Islet precursor cell (in vitro differentiated cells): ENCODE measurements around the gene ZNF462.

Source experiments
- DNase-seq: peaks from one replicate; pipeline ENCODE4 v3.0.0-alpha.2; 2018

The ZNF462 gene

DNA sequence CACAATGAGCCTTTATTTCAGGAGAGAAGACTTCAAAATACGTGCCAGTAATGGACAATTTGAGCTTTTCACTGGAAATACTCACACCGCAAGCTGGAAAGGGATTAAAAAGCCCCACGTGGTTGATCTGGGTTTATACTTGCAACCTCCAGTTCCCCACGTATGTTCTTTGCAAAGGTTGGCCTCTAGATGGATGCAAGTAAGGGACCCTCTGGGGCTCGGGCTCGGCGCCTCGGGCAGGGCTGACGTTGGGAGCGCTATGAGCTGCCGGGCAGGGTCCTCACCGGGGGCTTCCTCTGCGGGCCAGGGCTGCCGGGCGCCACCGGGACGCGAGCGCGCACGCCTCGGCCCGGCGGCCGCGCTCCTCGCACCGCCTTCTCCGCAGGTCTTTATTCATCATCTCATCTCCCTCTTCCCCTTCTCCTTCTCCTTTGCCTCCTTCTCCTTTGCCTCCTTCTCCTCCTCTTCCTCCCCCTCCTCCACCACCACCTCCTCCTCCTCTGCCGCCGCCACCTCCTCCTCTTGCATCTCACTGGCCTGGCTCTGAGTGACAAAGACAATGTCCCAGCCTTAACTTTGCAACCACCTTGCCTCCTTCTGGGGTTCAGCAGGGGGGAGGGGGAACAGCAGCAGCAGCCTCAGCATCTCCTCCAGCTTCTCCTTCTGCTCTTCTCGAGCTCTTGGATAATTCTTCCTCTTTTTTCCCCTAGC is 701 bp upstream of the ZNF462 start:
- DNase-seq = peak; percentile 84

DNA sequence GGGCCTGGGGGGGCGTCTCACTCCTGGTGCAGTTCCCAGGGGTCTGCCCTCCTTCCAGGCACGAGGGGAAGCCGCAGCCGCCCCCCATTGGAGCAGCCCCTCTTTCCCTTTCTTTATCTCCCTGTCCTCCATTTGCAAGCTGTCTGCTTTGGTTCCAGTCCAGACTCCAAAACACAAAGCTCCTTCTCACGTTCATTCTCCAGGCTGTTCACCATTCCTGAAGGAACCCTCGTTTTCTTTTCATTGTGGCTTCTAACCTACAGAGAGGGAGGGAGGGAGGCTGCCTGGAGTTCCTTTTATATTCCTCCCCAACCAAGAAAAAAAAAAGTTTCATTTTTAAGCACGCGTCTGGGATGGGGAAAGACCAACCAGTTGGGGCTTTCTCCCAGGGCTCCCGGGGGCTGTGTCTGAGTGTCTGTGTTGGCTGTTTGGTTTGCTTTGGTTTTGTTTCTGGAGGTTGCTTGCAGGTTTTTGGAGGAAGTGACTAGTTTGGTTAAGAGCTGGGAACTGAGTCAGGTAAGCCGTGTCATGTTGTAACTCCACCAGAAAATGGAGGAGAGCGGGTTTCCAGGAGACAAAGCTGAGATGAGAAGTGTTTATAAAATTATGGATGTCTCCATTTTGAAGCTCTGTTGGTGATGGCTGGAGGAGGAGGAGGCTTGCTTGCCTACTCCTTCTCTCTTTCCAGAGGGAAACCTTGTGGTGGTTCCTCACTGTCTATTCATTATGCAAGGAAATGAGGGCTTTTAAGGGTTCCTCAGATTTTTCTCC is 1.6 kb downstream of the ZNF462 start:
- DNase-seq = peak; percentile 55

DNA sequence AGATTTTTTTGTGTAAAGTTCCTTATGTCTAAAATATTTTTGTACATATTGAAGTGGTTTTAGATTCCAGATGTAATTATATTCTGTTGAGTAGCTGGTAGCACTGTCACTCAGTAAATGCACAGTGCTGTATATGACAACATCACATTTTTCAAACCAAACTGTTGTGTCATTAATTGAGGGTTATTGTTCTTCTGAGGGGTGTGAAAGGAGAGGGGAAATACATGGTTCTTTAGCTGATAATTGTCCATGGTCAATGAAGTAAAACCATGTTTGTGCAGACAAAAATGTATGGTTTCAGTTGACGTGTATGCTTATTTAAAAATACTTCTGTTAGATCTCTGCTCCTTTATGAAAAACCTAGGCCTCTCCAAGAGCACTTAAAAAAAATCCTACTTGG is 3.3 kb downstream of the ZNF462 start:
- DNase-seq = no peak

DNA sequence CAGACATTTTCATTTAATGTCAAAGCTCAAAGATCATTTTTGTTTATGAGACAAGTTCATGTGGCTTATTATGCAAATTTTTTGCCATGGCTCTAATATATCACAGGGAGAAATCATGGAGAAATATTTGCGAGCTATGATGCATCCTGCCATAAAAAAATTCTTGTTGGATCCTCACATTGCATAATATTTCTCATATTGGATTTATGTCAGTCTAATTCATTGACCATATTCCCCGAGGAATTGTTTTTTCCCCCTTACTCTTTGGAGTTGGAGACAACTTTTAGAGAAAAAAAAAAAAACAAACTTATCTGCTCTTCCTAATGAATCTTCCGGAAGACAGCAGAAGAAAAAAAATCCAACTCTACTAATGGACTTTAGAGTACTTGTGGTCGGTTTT is 4.3 kb downstream of the ZNF462 start:
- no peak for DNase-seq

DNA sequence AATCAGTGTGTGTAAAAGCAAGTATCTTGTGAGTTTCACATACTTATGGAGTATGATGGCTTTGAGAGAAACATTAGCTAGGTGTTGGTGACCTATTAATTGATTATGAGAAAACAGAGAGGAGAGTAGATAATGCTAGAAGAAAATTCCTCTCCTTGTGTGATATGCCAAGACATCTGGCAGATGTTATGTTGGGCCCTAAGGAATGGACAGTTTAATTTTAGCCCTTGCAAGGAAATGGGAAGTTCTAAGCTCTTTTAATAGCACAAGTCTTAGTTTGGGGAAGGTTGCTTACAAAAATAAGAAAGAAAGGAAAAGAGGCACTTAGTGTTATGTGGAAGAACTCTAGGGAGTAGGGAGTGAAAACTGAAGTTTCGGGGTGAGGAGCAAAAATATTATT is 5.1 kb downstream of the ZNF462 start:
- DNase-seq = no peak

DNA sequence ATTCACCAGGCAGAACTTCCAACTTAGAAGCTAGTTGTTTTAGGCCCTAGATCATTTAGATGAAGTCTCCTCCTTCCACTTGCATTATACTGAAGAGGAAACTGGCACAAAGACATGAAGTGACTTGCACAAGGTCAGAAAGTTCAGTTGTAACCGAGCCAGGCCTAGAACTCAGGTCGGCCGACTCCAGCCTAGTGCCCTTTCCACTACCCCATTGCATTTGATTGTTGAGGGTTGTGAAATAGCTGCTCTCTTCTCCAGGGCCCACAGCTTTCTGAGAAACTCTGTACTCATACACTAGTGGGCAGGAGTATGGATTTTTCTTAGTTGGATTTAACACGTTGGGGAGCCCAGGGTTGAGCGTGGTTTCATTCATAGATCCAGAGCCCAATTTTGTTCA is 5.6 kb downstream of the ZNF462 start:
- no peak for DNase-seq

DNA sequence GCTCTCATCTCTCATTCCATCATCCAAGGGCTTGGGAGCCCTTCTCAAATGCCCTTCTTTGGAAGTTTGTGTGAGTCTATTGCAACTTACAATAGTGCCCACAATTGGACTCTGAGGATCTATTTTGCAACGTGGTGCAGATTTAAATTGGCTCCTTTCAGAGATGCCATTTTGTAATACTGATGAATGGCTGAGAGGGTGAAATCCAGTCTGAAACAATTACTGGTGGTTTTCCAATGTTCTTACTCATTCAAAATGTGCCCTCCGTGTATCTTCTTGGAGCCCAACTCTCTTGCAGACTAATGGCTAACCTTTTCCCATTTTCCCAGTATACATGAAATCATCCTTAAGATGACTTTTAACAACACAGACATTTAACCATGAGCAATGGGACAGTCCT is 6.1 kb downstream of the ZNF462 start:
- no peak for DNase-seq

DNA sequence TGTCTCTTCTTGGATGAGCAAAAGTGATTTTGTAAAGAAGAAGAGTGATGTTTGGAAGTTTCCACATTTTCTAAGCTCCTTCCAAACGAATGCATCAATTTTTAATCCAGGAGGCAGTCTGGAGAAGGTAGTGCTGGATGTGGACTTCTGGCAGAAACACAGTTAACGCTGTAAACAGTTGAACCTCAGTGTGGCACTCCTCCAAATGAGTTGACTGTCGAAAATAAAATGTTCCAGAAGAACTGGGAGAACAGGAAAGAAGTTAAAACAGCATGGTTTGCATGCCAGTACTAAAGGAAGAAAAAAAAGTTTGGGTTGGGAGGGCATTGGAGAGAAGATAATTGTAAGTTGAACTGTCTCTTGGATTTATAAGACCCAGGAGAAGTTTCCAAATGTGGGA is 6.5 kb downstream of the ZNF462 start:
- no peak for DNase-seq

DNA sequence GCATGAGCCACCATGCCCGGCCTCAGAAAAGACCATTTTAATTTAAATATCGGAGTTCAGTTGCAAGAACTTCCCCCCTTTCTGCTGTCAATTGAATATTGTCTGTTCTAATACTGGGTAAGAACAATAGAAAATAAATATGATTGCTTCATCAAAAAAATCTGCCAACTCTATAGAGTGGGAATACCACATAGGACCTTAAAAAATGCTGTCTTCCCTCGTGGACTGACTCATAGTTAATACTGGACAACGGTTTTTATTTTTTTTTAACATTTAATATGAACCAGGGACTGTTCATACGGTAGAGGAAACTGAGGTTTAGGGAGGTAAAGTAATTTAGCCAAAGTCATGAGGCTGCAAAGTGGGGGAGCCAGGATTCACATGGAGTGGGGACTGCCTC is 9.7 kb downstream of the ZNF462 start:
- no peak for DNase-seq

DNA sequence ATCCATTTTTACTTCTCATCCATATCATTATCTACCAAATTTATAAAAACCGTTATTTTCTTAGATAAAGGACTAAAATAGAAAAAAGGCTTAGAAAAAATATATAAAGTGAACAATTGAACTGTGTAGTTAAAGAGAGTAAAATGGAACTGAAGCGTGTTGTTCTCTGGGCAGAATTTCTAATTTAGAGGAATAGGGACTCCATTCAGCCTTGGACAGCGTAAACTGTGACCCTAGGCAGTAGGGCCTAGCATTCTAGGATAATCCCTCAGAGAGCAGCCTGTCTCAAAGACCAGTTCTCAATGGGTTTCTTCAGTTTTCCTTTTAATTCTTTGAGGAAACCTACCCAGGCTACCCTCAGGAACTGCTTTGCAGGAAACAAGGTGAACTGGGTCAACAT is 11.1 kb downstream of the ZNF462 start:
- no peak for DNase-seq

DNA sequence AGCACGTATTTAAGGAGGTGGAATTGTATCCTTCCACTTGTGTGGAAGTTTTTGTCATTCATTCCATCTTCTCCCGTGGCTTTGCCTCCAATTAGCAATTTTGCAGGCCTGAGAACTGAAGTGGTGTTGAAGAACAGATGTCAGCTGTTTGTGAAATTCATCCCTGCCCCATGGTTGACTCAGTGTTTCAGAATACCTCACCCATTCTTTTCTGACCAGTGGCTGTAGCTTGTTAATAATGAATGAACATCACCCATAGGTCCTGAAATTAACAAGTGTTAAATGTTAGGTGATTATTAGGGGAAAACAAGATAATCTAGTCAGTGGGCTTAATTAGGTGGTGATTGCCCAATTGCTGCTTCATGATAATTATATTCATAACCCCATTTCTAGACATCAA is 11.7 kb downstream of the ZNF462 start:
- no peak for DNase-seq

DNA sequence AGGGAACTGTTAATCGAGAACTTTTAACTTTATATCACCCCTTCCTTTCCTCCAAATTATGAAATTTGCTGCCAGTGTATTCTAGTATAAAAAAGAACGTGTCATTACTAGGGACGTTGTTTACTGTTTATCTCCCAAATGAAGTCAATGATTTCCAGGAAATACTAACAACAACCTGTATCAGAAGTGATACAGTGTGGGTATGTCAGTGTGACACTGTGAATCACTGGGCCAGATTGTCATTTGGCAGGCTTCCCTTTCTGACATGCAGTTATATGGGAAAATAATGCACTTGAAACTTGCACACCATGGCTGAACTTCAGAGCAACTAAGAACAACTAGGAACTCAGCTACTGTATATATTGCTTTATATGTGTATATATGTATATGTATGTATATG is 12.6 kb downstream of the ZNF462 start:
- no peak for DNase-seq

DNA sequence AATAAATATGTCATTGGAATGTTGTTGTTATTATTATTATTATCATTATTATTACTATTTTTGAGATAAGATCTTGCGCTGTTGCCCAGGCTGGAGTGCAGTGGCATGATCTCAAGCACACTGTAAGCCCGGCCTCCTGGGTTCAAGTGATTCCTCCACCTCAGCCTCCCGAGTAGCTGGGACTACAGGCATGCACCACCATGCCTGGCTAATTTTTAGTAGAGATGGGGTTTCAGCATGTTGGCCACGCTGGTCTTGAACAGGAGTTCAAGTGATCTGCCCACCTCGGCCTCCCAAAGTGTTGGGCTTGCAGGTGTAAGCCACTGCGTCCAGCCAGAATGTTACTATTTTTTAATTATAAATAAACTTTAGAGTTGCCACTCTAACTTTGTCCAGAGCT is 14.4 kb downstream of the ZNF462 start:
- no peak for DNase-seq

DNA sequence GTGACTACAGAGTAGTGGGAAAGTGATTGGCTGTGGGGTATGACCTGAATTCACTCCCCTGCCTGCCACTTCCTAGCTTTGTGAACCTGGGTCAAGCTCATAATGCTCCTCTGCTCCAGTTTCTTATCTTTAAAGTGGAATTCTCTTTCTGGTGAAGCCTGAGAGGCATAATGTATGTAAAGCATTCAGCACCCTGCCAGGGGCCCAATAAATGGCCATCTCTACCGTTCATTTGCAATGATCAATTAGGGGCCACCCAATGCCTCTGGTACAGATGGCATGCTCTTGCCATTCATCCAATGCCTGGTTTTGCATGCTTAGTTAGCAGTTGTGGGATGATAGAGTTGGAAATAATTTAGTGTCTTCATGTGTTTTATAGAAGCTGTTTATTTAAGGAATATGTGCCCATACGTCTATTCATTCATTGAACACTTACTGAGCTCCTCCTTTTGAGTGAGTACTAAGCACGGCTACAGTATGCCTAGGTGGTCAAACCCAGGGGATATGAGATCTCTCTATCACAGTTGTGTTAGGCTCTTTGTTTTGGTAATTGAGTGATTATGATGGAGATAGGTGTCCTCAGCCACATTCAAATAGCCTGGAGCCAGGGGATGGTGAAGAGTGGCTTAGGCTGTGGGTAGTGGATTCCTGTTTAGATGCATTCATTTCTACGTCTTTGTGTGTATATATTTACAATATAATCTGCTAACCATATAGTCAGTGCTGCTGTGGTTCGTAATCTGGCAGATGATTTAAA is 15.3 kb downstream of the ZNF462 start:
- DNase-seq = no peak

DNA sequence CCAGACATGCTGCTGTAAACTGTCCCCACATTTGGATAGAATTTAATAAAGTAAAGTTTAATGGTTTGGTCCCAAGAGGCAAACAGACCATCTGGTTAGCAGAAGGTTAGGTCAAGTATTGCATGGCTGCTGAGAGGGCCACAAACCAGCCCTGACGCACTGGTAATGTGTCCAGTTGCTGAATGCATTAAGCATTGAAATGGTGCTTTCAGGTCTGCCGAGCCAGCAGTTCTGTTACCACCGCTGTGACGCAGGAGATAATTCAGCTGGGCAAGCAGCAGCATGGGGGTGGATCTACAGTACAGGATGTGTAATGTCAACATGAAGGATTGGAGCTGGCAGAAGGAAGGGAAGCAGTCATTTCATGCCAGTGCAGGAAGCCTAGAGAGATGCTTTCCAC is 16.0 kb downstream of the ZNF462 start:
- peak; percentile 73 for DNase-seq

DNA sequence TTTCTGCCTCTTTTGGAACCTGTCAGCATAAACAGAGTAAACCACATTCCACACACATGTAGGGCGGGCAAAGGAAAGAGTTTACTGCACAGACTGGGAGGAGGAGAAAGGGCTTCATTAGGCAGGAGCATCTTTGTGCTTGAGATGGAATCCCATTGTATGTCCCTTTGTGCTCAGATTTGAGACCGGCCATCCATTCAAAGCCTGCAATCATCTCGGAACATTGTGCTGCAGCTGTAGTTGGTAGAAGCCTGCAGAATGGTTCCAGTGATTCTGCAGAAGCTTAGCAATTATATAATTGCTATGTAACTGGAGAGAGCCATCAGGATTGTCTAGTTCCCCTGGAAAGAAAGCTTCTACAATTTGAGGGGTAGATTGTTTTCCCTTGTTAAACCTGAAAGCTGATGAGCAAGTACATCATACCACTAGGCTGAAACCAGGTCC is 16.5 kb downstream of the ZNF462 start:
- DNase-seq = no peak

DNA sequence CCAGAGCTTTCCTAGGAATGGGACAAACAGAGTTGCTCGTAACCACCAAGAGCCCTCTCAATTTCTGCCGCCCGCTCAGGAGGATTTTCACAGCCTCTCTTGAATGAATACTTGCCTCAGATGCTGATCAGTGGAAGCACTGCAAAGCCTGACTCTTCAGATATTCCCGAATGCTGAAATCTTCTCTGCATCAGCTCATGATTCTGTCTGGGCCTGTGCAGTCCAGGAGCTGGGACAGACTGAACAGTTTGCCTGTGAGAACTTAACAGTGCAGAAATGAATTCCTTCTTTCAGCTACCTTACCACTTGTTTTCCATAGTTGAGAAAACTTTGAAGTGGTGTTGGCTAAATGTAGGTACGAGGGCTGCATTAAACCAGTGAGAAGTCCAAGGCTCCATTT is 17.1 kb downstream of the ZNF462 start:
- no peak for DNase-seq

DNA sequence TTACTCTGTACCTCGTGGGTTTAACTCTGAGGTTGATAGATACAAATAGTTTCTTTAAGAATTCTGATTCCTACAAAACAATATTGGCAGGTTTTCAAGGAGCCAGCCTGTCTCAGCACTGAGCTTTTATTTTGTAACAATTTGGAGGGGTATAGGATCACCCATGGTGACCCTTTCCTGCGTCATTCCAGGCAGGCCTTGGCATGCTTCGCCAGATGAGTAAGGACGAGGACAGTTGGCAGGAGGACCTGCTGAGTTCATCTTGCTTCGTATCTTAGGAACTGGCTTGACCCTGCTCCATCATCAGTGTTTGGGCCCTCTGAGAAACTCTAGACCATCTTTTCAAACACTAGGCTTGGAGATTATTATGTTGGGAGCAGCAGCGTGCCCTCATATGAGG is 17.9 kb downstream of the ZNF462 start:
- no peak for DNase-seq

DNA sequence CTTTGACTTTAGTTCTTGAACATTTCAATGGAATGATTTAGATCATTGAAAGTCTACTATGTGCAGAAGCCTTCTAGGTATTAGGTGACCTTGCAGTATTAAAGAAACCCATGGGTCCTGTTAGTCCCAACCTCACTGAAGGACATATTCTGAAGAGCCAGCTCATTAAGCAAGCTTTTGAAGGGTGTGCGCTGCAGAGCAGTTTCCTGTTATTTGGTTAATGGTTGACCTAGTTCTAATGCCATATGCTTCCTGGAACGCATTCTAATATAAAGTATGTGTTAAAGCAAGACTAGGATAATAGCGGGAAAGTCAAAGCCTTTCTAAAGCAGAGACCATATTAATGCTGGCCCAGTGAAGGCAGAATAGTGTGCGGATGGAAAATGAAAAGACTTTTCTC is 20.1 kb downstream of the ZNF462 start:
- no peak for DNase-seq

DNA sequence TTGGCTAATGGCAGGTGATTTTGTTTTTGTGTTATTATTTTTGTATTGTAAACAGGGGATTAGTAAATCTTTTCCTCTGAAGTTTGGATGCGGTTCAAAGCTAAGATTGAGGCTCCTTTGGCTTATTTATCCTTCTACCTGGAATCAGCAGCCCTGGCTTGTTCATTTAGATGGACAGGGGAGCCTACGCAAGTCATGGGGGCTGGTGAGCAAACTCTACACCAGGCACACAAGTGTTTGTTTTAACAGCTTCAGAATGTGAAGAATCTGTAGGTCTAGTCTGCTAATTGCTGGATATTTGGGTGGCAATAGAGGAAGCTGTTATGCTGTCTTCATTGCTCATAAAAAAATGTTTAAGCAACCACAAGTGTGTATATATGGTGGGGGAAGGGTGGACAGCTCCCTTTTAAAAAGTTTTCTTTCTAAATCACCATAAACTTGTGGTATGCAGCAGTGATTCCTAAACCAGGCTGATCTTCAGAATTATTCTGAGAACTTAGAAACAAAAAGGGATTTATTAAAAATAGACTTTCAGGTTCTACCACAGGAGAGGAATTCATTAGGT is 20.7 kb downstream of the ZNF462 start:
- DNase-seq = peak; percentile 59

DNA sequence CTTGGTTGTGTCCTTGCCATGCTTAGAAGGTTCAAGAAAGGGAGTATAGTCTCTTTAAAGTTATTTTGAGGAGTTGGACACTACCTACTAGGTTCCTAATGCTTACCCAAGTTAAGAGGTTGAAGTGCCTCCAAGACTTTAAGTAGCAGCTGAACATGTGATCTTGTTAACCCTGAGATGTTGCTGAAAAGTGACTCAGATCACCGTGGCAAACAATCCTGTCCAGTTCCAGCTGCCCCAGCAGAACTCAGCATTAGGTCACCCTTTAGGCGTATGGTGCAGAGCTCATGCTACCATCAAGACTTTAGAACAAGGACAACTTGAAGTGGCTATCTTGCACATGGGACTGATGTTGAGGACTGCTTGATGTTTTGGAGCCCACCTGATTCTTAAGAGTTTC is 22.5 kb downstream of the ZNF462 start:
- DNase-seq = peak; percentile 80

DNA sequence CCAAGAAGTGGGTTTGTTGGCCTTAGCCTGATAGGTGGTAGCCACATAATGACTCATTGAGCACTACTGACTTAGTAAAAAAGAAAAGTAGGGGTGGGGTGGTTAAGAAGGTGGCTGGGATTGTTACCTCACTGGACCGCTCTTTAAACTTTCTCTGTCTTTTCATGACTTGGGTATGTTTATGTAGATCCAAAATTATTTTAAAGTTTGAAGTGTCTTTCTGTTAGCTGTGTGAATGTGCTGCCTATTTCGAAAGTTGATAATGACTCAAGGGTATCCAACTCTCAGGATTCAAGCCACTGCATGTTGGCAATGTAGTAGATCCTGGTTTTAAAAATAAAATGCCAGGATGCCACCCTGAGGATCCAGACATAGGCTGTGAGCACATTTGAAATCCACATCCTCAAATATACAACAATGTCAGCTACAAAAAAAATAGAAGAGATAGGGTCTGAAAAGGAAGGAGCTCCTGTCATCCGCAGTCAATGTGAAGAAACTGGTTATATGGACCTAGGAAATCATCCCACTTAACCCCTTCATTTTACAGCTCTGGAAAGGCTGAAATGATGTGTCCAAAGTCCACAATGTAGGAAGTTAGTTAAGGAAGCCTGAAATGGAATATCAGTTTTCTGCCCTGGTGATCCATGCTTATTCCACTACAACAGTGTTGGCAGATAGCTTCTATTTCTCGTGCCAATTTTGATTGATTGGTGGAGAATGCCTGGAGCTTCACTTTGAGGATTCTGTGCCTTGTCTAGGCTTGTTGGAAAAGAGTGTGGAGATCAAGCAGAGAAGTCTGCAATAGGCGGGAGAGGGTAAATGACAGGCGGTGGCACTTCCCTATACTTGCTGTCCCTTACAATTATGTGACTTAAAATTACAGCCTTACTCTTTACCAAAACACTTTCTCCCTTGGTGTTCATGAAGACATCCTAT is 23.4 kb downstream of the ZNF462 start:
- no peak for DNase-seq
